ENCODE results near the gene TAS2R14.

TAS2R14 gene, protein sequence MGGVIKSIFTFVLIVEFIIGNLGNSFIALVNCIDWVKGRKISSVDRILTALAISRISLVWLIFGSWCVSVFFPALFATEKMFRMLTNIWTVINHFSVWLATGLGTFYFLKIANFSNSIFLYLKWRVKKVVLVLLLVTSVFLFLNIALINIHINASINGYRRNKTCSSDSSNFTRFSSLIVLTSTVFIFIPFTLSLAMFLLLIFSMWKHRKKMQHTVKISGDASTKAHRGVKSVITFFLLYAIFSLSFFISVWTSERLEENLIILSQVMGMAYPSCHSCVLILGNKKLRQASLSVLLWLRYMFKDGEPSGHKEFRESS

DNA sequence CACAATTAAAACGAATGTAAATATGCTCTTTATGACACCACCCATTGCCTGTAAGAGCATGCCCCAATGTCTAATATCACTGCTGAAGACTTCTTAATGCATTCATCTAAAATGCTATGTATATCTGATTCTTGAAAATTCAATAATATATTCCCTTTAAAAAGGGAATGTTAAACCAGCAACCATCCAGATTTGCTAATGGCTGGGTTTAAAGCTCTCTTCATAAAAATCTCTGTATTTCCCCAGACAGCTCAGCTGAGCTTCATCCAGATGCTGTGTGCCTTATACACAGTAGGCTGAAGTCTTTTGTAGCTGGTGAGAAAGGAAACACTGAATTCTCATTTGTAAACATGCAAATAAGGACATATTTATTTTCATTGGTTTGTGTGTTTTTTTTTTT lies at the start of gene TAS2R14:
TAS2R14 (minus strand) TSS at position 101 of the 400 bp plus-strand sequence; CDS start at position 45, 56 bp downstream.
- no peak for DNase-seq
- in situ Hi-C loops (cut with MboI; ENCODE audit: low pct_unique_long_range_greater_than_20kb, low sequenced_read_pairs): no loop called here

- in situ Hi-C loops (cut with MboI; ENCODE audit: low pct_unique_long_range_greater_than_20kb, low sequenced_read_pairs): no loop called here
- DNase-seq: no peak
These were observed 47.7 kb upstream of the TAS2R14 start, which contains the start of gene TAS2R50 for GRCh38 chr12:10986812-10987211. Gene TAS2R50 (minus strand): TSS chr12:10986912. CDS start chr12:10986860, 52 bp downstream.

- DNase-seq: no peak
- in situ Hi-C loops (cut with MboI; ENCODE audit: low pct_unique_long_range_greater_than_20kb, low sequenced_read_pairs): no loop called here
These were observed 43.2 kb upstream of the TAS2R14 start for GRCh38 chr12:10982244-10982643.

DNA sequence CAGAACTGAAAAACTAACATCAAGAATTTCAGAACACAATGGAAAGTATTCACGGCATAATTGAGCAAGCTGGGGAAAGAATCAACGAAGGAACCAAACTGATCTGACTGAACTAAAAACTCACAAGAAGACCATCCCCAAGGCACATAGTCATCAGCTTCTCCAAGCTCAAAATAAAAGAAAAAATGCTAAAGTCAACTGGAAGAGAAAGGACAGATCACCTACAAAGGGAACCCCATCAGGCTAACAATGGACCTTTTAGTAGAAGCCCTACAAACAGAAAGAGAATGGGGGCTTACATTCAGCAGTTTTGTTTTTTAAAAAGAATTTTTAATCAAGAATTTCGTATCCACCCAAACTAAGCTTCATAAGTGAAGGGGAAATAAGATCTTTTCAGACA lies 35.9 kb upstream of the TAS2R14 start:
- in situ Hi-C loops (cut with MboI; ENCODE audit: low pct_unique_long_range_greater_than_20kb, low sequenced_read_pairs): no loop called here
- no peak for DNase-seq

DNA sequence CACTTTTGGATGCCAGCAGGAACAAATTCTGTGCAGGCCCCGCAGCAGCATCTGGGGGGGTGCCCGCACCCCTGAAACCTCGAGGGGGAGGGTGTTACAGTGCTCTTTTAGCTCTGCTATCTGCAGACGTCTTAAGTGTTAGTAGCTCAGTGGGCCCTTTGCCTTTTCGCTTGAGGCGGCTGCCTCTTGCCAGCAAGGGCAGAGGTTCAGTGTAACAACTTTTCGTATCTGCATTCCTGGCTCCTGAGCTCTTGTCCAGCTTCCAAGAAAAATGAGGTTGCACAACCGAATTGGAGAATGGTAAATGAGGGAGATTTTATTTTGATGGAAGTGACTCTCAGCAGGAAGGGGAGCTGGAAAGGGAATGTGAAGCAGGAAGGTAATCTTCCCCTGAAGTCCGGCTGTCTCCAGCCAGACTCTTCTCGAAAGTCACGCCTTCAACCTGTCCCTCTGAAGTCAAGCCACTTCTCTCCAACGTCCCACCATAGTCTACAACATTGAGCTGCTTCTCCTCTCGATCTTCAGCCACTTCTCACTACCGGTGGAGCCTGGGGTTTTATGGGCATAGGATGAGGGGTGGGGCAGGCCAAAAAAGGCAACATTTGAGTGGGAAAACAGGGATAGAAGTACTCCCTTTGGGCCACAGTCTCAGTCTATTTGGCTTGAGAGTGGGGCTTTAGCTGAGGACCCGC lies 29.8 kb upstream of the TAS2R14 start:
- in situ Hi-C loops (cut with MboI; ENCODE audit: low pct_unique_long_range_greater_than_20kb, low sequenced_read_pairs): no loop called here

GRCh38 chr12:10967409-10967808 lies 28.3 kb upstream of the TAS2R14 start:
- no peak for DNase-seq
- in situ Hi-C loops (cut with MboI; ENCODE audit: low pct_unique_long_range_greater_than_20kb, low sequenced_read_pairs): no loop called here

More for the DNA sequence above, 29.8 kb upstream of the TAS2R14 start:
- DNase-seq: no peak

GRCh38 chr12:10966314-10966713 lies 27.3 kb upstream of the TAS2R14 start:
- in situ Hi-C loops (cut with MboI; ENCODE audit: low pct_unique_long_range_greater_than_20kb, low sequenced_read_pairs): no loop called here
- DNase-seq: no peak

DNA sequence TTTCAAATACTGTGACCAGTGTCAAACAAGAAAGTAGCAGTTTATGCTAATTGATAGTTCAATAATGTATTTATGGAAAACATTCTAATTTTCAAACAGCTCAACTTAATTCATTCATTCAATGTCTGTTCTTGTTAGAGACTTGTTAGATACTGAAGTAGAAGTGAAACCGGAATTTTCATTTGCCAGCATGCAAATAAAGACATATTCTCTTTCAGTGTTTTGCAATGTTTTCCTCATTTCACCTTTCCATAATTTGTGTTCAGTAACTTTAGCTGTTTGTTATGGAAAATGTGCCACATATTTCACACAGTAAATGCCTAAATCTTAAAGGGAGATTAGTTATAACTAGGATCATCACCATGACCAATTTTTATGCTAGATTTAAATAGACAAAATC lies 26.4 kb upstream of the TAS2R14 start:
- no peak for DNase-seq
- in situ Hi-C loops (cut with MboI; ENCODE audit: low pct_unique_long_range_greater_than_20kb, low sequenced_read_pairs): no loop called here

GRCh38 chr12:10960211-10960610 lies 21.1 kb upstream of the TAS2R14 start:
- DNase-seq: no peak
- in situ Hi-C loops (cut with MboI; ENCODE audit: low pct_unique_long_range_greater_than_20kb, low sequenced_read_pairs): no loop called here

DNA sequence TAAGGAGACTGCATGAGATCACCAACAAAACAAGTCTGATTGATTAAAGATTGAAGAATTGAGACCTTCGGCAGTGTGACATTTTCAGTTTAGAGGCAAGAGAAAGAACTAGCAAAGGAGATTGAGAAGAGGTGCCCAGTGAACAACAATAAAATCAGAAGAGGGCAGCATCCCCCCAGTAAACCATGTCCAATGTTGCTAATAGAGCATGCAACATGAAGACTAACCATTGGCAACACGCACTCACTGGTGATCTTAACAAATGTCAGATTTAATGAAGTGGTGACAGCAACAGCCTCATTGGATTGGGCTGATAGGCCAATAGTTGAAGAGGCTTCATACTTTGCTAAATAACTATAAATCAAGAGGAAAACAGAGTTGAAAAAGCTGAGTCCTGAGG lies 20.7 kb upstream of the TAS2R14 start:
- in situ Hi-C loops (cut with MboI; ENCODE audit: low pct_unique_long_range_greater_than_20kb, low sequenced_read_pairs): no loop called here
- DNase-seq: no peak

DNA sequence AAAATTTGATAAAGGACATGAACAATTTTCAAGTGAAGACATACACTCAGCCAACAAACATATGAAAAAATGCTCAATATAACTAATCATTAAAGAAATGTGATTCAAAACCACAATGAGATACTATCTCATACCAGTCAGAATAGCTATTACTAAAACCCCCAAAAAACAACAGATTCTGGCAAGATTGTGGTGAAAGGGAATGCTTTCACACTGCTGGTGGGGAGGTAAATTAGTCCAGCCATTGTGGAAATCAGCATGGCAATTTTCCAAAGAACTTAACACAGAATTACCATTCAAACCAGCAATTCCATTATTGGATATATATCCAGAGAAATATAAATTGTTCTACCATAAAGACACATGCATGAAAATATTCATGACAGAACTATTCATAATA lies 18.7 kb upstream of the TAS2R14 start:
- in situ Hi-C loops (cut with MboI; ENCODE audit: low pct_unique_long_range_greater_than_20kb, low sequenced_read_pairs): no loop called here
- DNase-seq: no peak

DNA sequence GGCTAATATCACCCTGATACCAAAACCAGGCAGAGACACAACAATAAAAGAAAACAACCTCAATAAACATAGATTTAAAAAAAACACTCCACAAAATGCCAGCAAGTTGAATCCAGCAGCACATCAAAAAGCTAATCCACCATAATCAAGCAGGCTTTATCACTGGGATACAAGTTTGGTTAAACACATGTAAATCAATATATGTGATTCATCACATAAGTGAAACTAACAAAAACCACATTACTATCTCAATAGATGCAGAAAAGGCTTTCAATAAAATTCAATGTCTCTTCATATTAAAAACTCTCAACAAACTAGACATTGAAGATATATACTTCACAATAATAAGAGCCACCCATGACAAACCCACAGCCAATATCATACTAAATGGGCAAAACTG lies 17.0 kb upstream of the TAS2R14 start:
- no peak for DNase-seq
- in situ Hi-C loops (cut with MboI; ENCODE audit: low pct_unique_long_range_greater_than_20kb, low sequenced_read_pairs): no loop called here

- in situ Hi-C loops (cut with MboI; ENCODE audit: low pct_unique_long_range_greater_than_20kb, low sequenced_read_pairs): no loop called here
- no peak for DNase-seq
These were observed 13.6 kb upstream of the TAS2R14 start for GRCh38 chr12:10952645-10953044.

GRCh38 chr12:10943167-10943566 lies 4.1 kb upstream of the TAS2R14 start:
- in situ Hi-C loops (cut with MboI; ENCODE audit: low pct_unique_long_range_greater_than_20kb, low sequenced_read_pairs): no loop called here
- no peak for DNase-seq

DNA sequence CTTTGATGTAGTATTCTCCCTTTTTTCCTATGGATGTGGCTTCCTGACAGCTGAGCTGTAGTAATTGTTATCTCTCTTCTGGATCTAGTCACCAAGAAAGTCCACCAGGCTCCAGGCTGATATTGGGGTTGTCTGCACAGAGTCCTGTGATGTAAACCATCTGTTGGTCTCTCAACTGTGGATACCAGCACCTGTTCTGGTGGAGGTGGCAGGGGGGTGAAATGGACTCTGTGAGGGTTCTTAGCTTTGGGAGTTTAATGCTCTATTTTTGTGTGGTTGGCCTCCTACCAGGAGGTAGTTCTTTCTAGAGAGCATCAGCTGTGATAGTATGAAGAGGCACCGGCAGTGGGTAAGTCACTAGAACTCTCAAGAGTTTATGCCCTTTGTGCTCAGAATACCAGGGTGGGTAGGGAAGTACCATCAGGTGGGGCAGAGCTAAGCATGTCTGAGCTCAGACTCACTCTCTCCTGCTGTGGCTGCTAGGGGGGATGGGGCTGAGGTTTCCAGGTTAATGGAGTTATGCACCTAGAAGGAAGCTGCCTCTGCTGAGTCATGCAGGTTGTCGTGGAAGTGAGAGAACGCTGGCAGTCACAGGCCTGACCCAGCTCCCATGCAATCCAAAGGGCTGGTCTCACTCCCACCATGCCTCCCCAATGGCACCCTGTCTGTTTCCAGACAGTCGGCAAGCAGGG lies 3.0 kb upstream of the TAS2R14 start:
- in situ Hi-C loops (cut with MboI; ENCODE audit: low pct_unique_long_range_greater_than_20kb, low sequenced_read_pairs): no loop called here

DNA sequence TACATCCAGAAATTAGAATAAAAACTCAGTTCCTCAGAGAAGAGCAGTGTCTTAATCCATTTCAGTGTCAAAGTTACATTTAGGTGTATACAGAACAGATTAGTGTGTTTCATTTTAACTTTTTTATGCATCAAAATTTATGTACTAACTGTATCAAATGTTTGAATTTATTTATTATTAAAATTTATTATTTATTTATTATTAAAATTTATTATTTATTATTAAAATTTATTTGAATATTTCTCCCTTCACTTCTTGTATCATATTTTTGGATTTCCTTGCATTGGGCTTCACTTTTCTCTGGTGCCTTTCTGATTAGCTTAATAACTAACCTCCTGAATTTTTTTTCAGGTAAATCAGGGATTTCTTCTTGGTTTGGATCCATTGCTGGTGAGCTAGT lies 2.3 kb upstream of the TAS2R14 start:
- DNase-seq: no peak
- in situ Hi-C loops (cut with MboI; ENCODE audit: low pct_unique_long_range_greater_than_20kb, low sequenced_read_pairs): no loop called here

More for the DNA sequence above, 3.0 kb upstream of the TAS2R14 start:
- peak; percentile 15 for DNase-seq

DNA sequence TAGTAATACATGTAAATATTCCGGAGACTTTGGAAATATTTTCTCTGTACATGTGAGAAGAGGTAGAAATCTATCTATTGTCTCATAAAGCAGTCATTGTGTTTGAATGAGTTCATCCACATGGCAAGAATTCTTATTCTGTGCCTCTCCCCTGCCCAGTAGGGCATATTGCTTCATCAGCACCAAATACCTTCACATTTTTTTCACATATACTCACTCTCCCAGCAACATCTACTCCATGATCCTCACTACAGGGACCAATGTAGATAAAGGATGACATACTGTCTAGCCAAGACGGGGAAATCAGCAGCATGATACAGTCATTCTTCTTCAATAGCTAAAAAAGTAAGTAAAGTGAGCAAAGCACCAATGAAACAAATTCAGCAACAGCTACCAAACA lies 1.3 kb upstream of the TAS2R14 start:
- in situ Hi-C loops (cut with MboI; ENCODE audit: low pct_unique_long_range_greater_than_20kb, low sequenced_read_pairs): no loop called here
- no peak for DNase-seq

- peak; percentile 43 for DNase-seq
- in situ Hi-C loops (cut with MboI; ENCODE audit: low pct_unique_long_range_greater_than_20kb, low sequenced_read_pairs): no loop called here
These were observed 2.6 kb downstream of the TAS2R14 start for GRCh38 chr12:10936506-10936905.

- in situ Hi-C loops (cut with MboI; ENCODE audit: low pct_unique_long_range_greater_than_20kb, low sequenced_read_pairs): no loop called here
- DNase-seq: no peak
These were observed 10.2 kb downstream of the TAS2R14 start, which contains the start of gene PRH2 for GRCh38 chr12:10928746-10929286. Gene PRH2 (plus strand): TSS chr12:10929236. CDS start chr12:10929274, 38 bp downstream.

GRCh38 chr12:10926269-10926668 lies 12.8 kb downstream of the TAS2R14 start:
- in situ Hi-C loops (cut with MboI; ENCODE audit: low pct_unique_long_range_greater_than_20kb, low sequenced_read_pairs): no loop called here

More at GRCh38 chr12:10926269-10926668, 12.8 kb downstream of the TAS2R14 start:
- DNase-seq: no peak

Data from KBM-7 (cell line).